GM04504 (cell line): Measurements from ENCODE around the gene KRTAP5-3.
"Not testable (repeated sequence)": the region's sequence is repeated elsewhere in the genome, so short reads cannot be mapped to it uniquely, and the experiment has no call there.

ENCODE experiments used
- DNase-seq: peaks from one replicate; pipeline ENCODE4 v3.0.0-alpha.2; 2012; ENCODE audit warnings: low read depth

KRTAP5-3 gene

GRCh38 chr11:1608363-1608762 is at the start of gene KRTAP5-3:
TSS of gene KRTAP5-3 (minus strand) at chr11:1608463. CDS start at chr11:1608385, 78 bp downstream.
- no peak for DNase-seq

- no peak for DNase-seq
These were observed 48.4 kb upstream of the KRTAP5-3 start for GRCh38 chr11:1656670-1657069.

- no peak for DNase-seq
These were observed 47.8 kb upstream of the KRTAP5-3 start for GRCh38 chr11:1656061-1656441.

GRCh38 chr11:1655168-1656060 is 47.2 kb upstream of the KRTAP5-3 start:
- DNase-seq = no peak

- no peak for DNase-seq
These were observed 46.3 kb upstream of the KRTAP5-3 start for GRCh38 chr11:1654388-1655167.

- no peak for DNase-seq
These were observed 45.5 kb upstream of the KRTAP5-3 start for GRCh38 chr11:1653541-1654387.

GRCh38 chr11:1652771-1653540 is 44.7 kb upstream of the KRTAP5-3 start:
- DNase-seq = peak; percentile 19

GRCh38 chr11:1652442-1652770 is 44.1 kb upstream of the KRTAP5-3 start:
- no peak for DNase-seq

GRCh38 chr11:1652026-1652425 is 43.8 kb upstream of the KRTAP5-3 start:
- no peak for DNase-seq

GRCh38 chr11:1651411-1651980 is 43.2 kb upstream of the KRTAP5-3 start:
- DNase-seq = no peak

GRCh38 chr11:1650918-1651262 is 42.6 kb upstream of the KRTAP5-3 start:
- no peak for DNase-seq

- no peak for DNase-seq
These were observed 42.0 kb upstream of the KRTAP5-3 start for GRCh38 chr11:1650034-1650917.

GRCh38 chr11:1648653-1649420 is 40.6 kb upstream of the KRTAP5-3 start:
- DNase-seq = no peak

- DNase-seq = no peak
These were observed 39.8 kb upstream of the KRTAP5-3 start for GRCh38 chr11:1647901-1648652.

GRCh38 chr11:1646540-1646939 is 38.3 kb upstream of the KRTAP5-3 start:
- not testable (repeated sequence) for DNase-seq

GRCh38 chr11:1645357-1645821 is 37.1 kb upstream of the KRTAP5-3 start:
- no peak for DNase-seq

GRCh38 chr11:1644601-1645356 is 36.5 kb upstream of the KRTAP5-3 start:
- DNase-seq = no peak

GRCh38 chr11:1643146-1643690 is 35.0 kb upstream of the KRTAP5-3 start:
- no peak for DNase-seq
